ENCODE data around the gene KCNQ4. TPM values are rescaled to one million over a fixed set of nuclear protein-coding genes. Genes with fewer than 3 reads are reported as not detected.

KCNQ4 gene
- polyA plus RNA-seq, 1 experiment: 0.06 TPM

DNA sequence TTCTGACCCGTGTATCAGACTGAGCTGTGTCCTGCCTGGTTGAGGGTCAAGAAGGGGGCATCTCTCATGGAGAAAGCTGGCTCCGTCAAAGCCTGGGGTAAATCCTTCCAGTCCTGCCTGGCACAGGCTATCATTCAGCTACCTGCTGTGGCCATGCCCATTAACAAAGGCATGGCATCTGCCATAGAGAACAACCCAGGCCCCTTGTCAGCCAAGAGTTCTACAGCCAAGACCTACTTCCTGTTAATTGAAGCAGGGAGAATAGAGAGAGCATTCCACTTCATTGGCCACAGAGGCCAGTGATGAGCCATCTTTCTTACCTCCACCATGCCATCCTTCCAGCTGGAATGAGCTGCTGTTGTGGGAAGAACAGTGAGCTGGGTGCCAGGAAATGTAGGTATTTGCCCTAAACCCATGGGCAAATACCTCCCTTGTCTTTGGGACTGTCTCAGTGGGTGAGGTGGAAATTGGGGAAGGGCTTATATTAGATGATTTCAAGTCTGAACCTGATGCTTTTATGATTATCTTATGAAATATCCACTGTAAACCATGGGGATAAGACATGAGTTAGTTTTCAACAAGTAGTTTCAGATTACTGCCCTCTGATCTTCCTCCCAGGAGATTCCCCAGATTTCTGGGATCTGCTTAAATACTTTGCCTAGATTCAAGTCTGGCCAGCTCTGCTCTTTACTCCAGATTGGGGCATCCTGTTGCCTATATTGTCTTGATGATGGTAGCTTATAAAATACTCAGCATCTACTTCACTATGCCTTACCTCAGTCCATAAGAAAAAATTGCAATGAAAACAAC lies 11.2 kb upstream of the KCNQ4 start:
- POLR2A ChIA-PET: no interaction called here
- DNase-seq (ENCODE audit: low read depth): no peak
- CTCF ChIA-PET: interaction anchor here (0.5 to 4.1 kb wide), 9 partner anchors 7 to 503 kb away, joined by 3 to 22 read pairs (median 8); no protein-coding TSS in a partner anchor
- peaks cover 2% of the 10 kb centered on the region for H3K36me3 ChIP-seq (ENCODE audit: control insufficient read depth, insufficient read depth, low read length)
- TF ChIP-seq CTCF (IDR thresholded peaks at IDR 0.05; ENCODE audit: insufficient read depth, low read depth, low read length): no peak
- H3K27me3 ChIP-seq (ENCODE audit: control insufficient read depth, insufficient read depth, low read length): no peaks in the 10 kb centered on the region
- no peak overlapping the region for H3K4me3 ChIP-seq (ENCODE audit: low read depth, low read length)

DNA sequence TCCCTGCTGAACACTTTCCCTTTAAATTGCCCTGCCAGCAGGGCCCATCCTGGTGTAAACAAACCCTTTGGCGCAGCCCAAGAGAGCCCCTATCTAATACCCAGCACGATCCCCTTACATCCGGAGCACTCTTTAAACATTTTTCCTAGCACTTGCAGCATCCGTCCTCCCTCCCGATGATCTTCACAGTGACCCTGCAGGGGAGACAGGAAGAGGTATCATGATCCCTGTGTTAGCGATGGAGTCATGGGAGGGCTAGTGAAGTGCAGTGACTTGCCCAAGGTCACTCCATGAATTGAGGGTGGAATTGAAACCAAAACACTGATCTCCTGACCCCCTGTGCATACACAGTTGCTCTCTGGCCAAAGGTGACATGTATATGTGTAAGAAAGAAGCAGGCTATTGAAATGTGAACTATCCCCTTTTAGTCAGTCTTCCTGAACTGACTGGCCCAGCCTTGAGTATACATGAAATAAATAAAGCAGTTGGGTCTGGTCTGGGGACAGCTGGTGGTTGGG lies 9.8 kb upstream of the KCNQ4 start:
- no peaks in the 10 kb centered on the region; the same call in 1 of the 2 replicates for H3K36me3 ChIP-seq (ENCODE audit: control insufficient read depth, insufficient read depth, low read length)
- no peaks in the 10 kb centered on the region for H3K27me3 ChIP-seq (ENCODE audit: control insufficient read depth, insufficient read depth, low read length)
- no peak overlapping the region for H3K4me3 ChIP-seq (ENCODE audit: low read depth, low read length)
- no peak for DNase-seq (ENCODE audit: low read depth)
- ChIA-PET POLR2A (no interaction called here), CTCF (interaction anchor here (0.6 to 4.1 kb wide), 33 partner anchors 9 to 186 kb away, joined by 3 to 22 read pairs (median 5); no protein-coding TSS in a partner anchor)
- no peak for TF ChIP-seq CTCF (IDR thresholded peaks at IDR 0.05; ENCODE audit: insufficient read depth, low read depth, low read length)

DNA sequence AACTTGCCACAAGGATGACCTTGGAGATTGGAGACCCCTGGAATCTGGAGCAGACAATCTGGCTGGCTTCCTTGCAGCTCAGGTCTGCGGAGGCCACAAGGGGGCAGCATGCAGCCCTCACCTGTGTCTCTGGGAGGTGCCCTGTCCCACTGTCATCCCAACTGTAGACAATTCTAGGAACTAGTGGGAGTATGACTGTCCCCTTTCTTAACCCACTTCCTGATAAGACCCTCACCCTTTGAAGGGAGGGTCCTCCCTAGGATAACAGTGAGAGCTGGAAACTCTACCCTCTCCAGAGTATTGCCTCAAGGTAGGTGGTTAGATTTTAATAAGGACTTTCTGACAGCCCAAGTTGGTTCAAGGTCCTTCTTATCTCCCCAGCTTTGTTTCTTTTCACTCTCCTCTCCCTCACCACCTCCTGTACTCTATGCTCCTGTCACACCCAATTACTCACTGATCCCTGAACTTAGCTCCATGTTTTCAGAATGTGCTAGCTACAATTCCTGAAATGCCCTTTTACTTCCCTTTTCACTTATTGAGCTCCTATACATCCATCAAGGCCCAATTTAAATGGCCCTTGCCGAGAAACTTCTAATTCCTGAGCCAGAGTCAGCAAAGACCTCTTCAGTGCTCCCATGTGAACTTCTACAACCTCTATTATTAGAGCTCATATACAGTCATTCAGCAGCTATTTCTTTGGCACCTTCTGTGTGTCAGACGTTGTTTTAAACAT lies 9.2 kb upstream of the KCNQ4 start:
- no peak for DNase-seq (ENCODE audit: low read depth)
- peak; percentile 79 for TF ChIP-seq CTCF (IDR thresholded peaks at IDR 0.05; ENCODE audit: insufficient read depth, low read depth, low read length)
- ChIA-PET CTCF (interaction anchor here (0.6 to 4.1 kb wide), 36 partner anchors 8 to 185 kb away, joined by 3 to 22 read pairs (median 5); no protein-coding TSS in a partner anchor), POLR2A (no interaction called here)
- Histone ChIP-seq H3K36me3 (ENCODE audit: control insufficient read depth, insufficient read depth, low read length) (no peaks in the 10 kb centered on the region; the same call in 1 of the 2 replicates), H3K27me3 (ENCODE audit: control insufficient read depth, insufficient read depth, low read length) (no peaks in the 10 kb centered on the region), H3K4me3 (ENCODE audit: low read depth, low read length) (no peak overlapping the region)

GRCh38 chr1:40776236-40777072 lies 7.1 kb upstream of the KCNQ4 start:
- CTCF ChIA-PET: interaction anchor here (0.9 to 3.6 kb wide), 4 partner anchors 8 to 176 kb away, joined by 3 to 16 read pairs (median 4); no protein-coding TSS in a partner anchor
- no peaks in the 10 kb centered on the region for H3K36me3 ChIP-seq (ENCODE audit: control insufficient read depth, insufficient read depth, low read length)
- POLR2A ChIA-PET: no interaction called here
- H3K27me3 ChIP-seq (ENCODE audit: control insufficient read depth, insufficient read depth, low read length): no peaks in the 10 kb centered on the region
- H3K4me3 ChIP-seq (ENCODE audit: low read depth, low read length): no peak overlapping the region
- TF ChIP-seq CTCF (IDR thresholded peaks at IDR 0.05; ENCODE audit: insufficient read depth, low read depth, low read length): no peak
- DNase-seq (ENCODE audit: low read depth): no peak

Data from BJ (cell line).